Smooth muscle cell (in vitro differentiated cells): ENCODE measurements around the gene ANKMY1. TPM values are rescaled to one million over a fixed set of nuclear protein-coding genes. Genes with fewer than 3 reads are reported as not detected.

Experiments used
- DNase-seq: peaks from one replicate; lab custom pipeline; 2025; ENCODE audit not compliant: unreplicated experiment; lab: John Stamatoyannopoulos, UW
- H2AFZ ChIP-seq: fragments of 200-600 bp; sonication (generic); 2 replicates; pipeline ENCODE4 v1.6.0; 2016; ENCODE audit warnings: antibody characterized with exemption, low read depth, mild to moderate bottlenecking
- H3F3A ChIP-seq: fragments of 200-600 bp; sonication (generic); 2 replicates; pipeline ENCODE4 v1.6.0; 2017; ENCODE audit warnings: antibody characterized with exemption, low read depth
- H3K27ac ChIP-seq: fragments of 200-600 bp; sonication (generic); 2 replicates; pipeline ENCODE4 v1.5.1; 2016; ENCODE audit warnings: low read depth, mild to moderate bottlenecking
- H3K27me3 ChIP-seq: fragments of 200-600 bp; sonication (generic); 2 replicates; pipeline ENCODE4 v1.6.1; 2016; ENCODE audit warnings: low read depth, mild to moderate bottlenecking
- H3K36me3 ChIP-seq: fragments of 200-600 bp; sonication (generic); 2 replicates; pipeline ENCODE4 v1.5.1; 2016; ENCODE audit warnings: low read depth
- H3K4me1 ChIP-seq: fragments of 200-600 bp; sonication (generic); 2 replicates; pipeline ENCODE4 v1.5.1; 2016; ENCODE audit warnings: low read depth
- H3K4me2 ChIP-seq: fragments of 200-600 bp; sonication (generic); 2 replicates; pipeline ENCODE4 v1.6.0; 2016; ENCODE audit warnings: mild to moderate bottlenecking
- H3K4me3 ChIP-seq: fragments of 200-600 bp; sonication (generic); 2 replicates; pipeline ENCODE4 v1.5.1; 2016; ENCODE audit warnings: mild to moderate bottlenecking
- H3K79me2 ChIP-seq: fragments of 200-600 bp; sonication (generic); 2 replicates; pipeline ENCODE4 v1.6.0; 2016; ENCODE audit warnings: low read depth, mild to moderate bottlenecking
- H3K9ac ChIP-seq: fragments of 200-600 bp; sonication (generic); 2 replicates; pipeline ENCODE4 v1.6.0; 2016; ENCODE audit warnings: low read depth
- H3K9me3 ChIP-seq: fragments of 200-600 bp; sonication (generic); replicated peaks from 2 replicates; pipeline ENCODE4 v1.5.1; 2016; ENCODE audit warnings: low read depth
- H4K20me1 ChIP-seq: fragments of 200-600 bp; sonication (generic); 2 replicates; pipeline ENCODE4 v1.6.0; 2016; ENCODE audit warnings: low read depth
- CTCF ChIP-seq: fragments of 200-600 bp; sonication (generic); IDR thresholded peaks from 2 replicates; pipeline ENCODE4 v1.5.1; 2017; ENCODE audit warnings: borderline replicate concordance, mild to moderate bottlenecking, antibody characterized with exemption; ENCODE audit not compliant: insufficient read depth, poor library complexity, severe bottlenecking
- WGBS: methylation state at CpG from one replicate; pipeline ENCODE4 v1.1.7; 2016; ENCODE audit warnings: low lambda C conversion rate; 5-methylcytosine and 5-hydroxymethylcytosine counted together
- polyA plus RNA-seq: library from polyadenylated mRNA; unstranded; fragments of >200 nt; fragmentation: Nextera tagmentation; extraction: Ambion mirVana; gene quantifications from 2 replicates; pipeline ENCODE4 v1.2.1, GENCODE V29; 2016
- total RNA-seq: library from RNA; depleted of rRNA; stranded (reverse); fragments of >200 nt; gene quantifications from 2 replicates; pipeline ENCODE4 v1.2.3, GENCODE V29; 2014

Gene ANKMY1
- total and polyA plus RNA-seq, 2 experiments from 2014 or later, result 6.4 to 8.7 TPM

- no peak for DNase-seq
- no peak overlapping the region for H3K4me3 ChIP-seq
- no peak overlapping the region for H2AFZ ChIP-seq
- no peak overlapping the region for H3K4me2 ChIP-seq
- peaks cover 15% of the 10 kb centered on the region for H3F3A ChIP-seq
- no peaks in the 10 kb centered on the region for H3K9me3 ChIP-seq
- peaks cover 17% of the 10 kb centered on the region for H3K4me1 ChIP-seq
- H4K20me1 ChIP-seq, result peaks cover 60% of the 10 kb centered on the region
- no peak for TF ChIP-seq CTCF
- H3K36me3 ChIP-seq, result no peaks in the 10 kb centered on the region
- no peak overlapping the region for H3K9ac ChIP-seq
- 86% methylated on average over 3 of the region's 3 CpGs for WGBS
- no peaks in the 10 kb centered on the region for H3K27me3 ChIP-seq
- no peak overlapping the region for H3K27ac ChIP-seq
- H3K79me2 ChIP-seq, result peaks cover 58% of the 10 kb centered on the region
Observed at GRCh38 chr2:240582781-240583180, 25.0 kb upstream of the ANKMY1 start.

GRCh38 chr2:240581811-240582210 lies 24.0 kb upstream of the ANKMY1 start:
- Histone ChIP-seq H3F3A (peaks cover 15% of the 10 kb centered on the region), H2AFZ (no peak overlapping the region), H4K20me1 (peaks cover 62% of the 10 kb centered on the region), H3K36me3 (no peaks in the 10 kb centered on the region), H3K27ac (no peak overlapping the region), H3K4me2 (no peak overlapping the region), H3K9me3 (no peaks in the 10 kb centered on the region), H3K4me3 (no peak overlapping the region), H3K4me1 (peaks cover 11% of the 10 kb centered on the region), H3K79me2 (peaks cover 49% of the 10 kb centered on the region), H3K27me3 (no peaks in the 10 kb centered on the region), H3K9ac (no peak overlapping the region)
- no peak for TF ChIP-seq CTCF
- no peak for DNase-seq
- WGBS, result 76% methylated on average over 5 of the region's 5 CpGs

GRCh38 chr2:240579771-240580614 lies 22.2 kb upstream of the ANKMY1 start:
- DNase-seq, result no peak

More at GRCh38 chr2:240579771-240580614, 22.2 kb upstream of the ANKMY1 start:
- Histone ChIP-seq H3K4me2 (peak overlapping the region; percentile 19), H3K4me3 (no peak overlapping the region), H4K20me1 (peaks cover 63% of the 10 kb centered on the region), H2AFZ (no peak overlapping the region), H3K36me3 (no peaks in the 10 kb centered on the region), H3F3A (peaks cover 15% of the 10 kb centered on the region), H3K9ac (peak overlapping the region; percentile 44), H3K79me2 (peaks cover 35% of the 10 kb centered on the region), H3K4me1 (peaks cover 4% of the 10 kb centered on the region), H3K9me3 (no peaks in the 10 kb centered on the region), H3K27ac (peak overlapping the region; percentile 78), H3K27me3 (no peaks in the 10 kb centered on the region)
- 47% methylated on average over 27 of the region's 27 CpGs for whole genome bisulfite sequencing
- TF ChIP-seq CTCF, result peak; percentile 14
